NB4 (cell line): Measurements from ENCODE around the gene DKK3.

Experiments
- DNase-seq: peaks from one replicate; pipeline ENCODE4 v3.0.0; 2010; ENCODE audit warnings: low read depth
- H3K4me3 ChIP-seq: one replicate; pipeline ENCODE4 v1.5.1; 2011; ENCODE audit warnings: mild to moderate bottlenecking, low read depth, low read length, moderate library complexity
- MYC ChIP-seq: IDR thresholded peaks from 2 replicates; pipeline ENCODE4 v1.6.1; 2011; ENCODE audit warnings: low read depth, low read length
- POLR2A ChIP-seq: IDR thresholded peaks from 2 replicates; pipeline ENCODE4 v1.6.1; 2011; ENCODE audit warnings: mild to moderate bottlenecking; ENCODE audit not compliant: insufficient read length; ENCODE audit errors: extremely low read depth
- TF ChIP-seq, protein P1 (sequence below): IDR thresholded peaks from 2 replicates; pipeline ENCODE4 v1.6.1; 2011; ENCODE audit warnings: low read depth, low read length
- TF ChIP-seq, protein P2 (sequence below): IDR thresholded peaks from one replicate; pipeline ENCODE4 v1.5.1; 2012; ENCODE audit warnings: low read depth, low read length

Gene DKK3

DNA sequence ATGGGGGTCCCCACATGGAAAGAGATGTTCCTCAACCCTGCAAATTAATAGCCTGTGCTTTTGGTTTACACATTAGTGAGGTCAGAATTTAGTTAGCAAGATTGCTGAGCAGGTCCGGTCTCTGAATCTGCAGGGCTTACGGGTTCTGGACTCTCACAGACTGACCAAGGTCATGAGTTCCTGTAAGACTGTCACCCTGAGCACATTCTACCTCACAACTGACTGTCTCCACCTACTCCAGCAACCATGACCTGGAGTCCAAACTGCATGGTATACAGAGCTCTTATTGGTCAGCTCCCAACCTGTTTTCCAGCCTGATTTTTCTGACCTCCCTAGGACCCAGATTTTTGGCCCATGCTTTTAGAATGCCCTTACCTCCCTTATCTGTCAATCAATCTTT is 28.2 kb downstream of the DKK3 start:
- DNase-seq: no peak
- TF ChIP-seq POLR2A (no peak), MYC (no peak)
- TF ChIP-seq, protein P1, sequence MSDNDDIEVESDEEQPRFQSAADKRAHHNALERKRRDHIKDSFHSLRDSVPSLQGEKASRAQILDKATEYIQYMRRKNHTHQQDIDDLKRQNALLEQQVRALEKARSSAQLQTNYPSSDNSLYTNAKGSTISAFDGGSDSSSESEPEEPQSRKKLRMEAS: no peak
- TF ChIP-seq, protein P2, sequence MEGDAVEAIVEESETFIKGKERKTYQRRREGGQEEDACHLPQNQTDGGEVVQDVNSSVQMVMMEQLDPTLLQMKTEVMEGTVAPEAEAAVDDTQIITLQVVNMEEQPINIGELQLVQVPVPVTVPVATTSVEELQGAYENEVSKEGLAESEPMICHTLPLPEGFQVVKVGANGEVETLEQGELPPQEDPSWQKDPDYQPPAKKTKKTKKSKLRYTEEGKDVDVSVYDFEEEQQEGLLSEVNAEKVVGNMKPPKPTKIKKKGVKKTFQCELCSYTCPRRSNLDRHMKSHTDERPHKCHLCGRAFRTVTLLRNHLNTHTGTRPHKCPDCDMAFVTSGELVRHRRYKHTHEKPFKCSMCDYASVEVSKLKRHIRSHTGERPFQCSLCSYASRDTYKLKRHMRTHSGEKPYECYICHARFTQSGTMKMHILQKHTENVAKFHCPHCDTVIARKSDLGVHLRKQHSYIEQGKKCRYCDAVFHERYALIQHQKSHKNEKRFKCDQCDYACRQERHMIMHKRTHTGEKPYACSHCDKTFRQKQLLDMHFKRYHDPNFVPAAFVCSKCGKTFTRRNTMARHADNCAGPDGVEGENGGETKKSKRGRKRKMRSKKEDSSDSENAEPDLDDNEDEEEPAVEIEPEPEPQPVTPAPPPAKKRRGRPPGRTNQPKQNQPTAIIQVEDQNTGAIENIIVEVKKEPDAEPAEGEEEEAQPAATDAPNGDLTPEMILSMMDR: no peak

DNA sequence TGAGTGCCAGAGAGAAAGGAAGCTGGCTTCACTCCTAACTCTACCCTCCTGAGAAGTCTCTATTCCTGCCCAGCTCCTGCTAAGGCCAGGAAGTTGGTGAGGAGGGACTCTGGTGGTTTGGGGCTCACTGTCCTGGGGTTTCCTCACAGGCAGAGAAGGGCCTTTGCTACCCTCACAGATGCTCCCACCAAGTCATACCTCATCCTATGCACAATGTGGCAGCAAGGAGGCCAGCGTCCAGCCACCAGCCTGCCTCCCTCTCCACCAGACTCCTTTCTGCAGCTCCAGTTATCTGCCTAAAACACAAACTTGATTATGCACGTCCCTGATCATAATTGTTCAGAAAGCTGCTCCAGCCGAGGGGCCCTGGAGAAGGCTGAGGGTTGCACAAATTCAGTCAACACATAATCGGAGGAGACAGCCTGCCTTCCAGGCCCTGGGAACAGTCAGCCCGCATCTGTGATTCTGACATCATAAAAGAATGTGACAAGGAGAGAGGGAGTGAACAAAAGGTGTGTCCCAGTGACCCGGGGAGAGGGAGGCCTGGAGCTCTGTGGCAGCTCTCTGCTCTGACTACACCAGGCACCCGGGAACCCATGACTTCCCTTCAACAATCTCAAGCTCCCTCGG is 28.8 kb downstream of the DKK3 start:
- H3K4me3 ChIP-seq: no peak overlapping the region
- TF ChIP-seq MYC: no peak
- TF ChIP-seq, protein P1: no peak
- TF ChIP-seq POLR2A: no peak
- TF ChIP-seq, protein P2: no peak
- DNase-seq: no peak

More for the DNA sequence above, 28.2 kb downstream of the DKK3 start:
- no peak overlapping the region for H3K4me3 ChIP-seq

DNA sequence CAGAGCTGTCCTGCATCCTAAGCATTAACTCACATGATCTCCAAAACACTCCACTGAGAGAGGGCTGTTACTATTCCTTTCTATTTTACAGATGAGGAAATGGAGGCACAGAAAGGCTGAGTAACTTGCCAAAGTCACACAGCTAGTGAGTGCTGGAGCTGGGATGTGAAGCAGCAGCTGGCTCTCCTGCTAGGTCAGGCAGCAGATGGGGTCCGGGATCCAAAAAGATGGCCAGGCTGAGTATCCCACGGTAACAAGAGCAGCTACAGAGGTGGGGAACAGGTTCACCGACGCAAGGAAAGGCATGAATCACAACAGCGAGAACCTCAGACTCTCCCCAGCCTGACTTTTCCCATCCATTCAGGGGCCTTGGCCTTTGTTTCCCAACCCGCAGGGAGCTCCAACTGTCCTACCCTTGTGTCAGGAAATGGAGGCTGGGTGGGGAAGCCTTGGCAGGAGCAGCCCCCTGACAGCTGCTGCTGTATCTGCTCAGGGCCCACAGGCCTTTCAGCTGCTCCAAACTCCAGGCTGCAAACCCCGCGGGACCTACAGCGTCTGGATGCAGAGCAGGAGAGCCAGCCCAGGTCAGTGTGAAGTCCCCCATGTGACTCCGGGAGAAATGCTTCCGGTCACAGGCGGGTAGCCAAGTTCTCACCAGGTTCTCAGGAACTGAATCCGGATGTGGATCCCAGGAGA is 29.5 kb downstream of the DKK3 start:
- H3K4me3 ChIP-seq: no peak overlapping the region
- no peak for DNase-seq
- TF ChIP-seq MYC (no peak), POLR2A (no peak)
- TF ChIP-seq, protein P2: no peak
- TF ChIP-seq, protein P1: no peak

DNA sequence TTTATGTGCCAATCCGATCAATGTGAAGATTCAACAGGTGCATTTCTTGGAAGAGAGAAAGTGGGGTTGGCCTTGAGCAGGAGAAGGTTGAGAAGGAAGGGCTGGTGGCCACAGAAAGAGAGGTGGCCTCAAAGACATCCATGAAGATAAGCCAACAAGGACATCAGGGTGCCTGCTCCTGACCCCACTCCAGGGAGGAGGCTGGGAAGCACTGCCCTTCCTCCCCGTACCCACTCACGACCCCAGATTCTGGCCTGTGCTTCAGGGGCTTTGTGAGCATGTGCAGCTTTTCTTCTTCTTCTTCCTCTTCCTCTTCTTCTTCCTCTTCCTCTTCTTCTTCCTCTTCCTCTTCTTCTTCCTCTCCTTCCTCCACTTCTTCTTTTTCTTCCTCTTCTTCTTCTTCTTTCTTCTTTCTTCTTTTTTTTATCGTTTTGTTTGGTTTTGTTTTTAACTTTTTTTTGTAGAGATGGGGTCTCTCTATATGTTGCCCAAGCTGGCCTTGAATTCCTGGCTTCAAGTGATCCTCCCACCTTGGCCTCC is 30.3 kb downstream of the DKK3 start:
- no peak for DNase-seq

DNA sequence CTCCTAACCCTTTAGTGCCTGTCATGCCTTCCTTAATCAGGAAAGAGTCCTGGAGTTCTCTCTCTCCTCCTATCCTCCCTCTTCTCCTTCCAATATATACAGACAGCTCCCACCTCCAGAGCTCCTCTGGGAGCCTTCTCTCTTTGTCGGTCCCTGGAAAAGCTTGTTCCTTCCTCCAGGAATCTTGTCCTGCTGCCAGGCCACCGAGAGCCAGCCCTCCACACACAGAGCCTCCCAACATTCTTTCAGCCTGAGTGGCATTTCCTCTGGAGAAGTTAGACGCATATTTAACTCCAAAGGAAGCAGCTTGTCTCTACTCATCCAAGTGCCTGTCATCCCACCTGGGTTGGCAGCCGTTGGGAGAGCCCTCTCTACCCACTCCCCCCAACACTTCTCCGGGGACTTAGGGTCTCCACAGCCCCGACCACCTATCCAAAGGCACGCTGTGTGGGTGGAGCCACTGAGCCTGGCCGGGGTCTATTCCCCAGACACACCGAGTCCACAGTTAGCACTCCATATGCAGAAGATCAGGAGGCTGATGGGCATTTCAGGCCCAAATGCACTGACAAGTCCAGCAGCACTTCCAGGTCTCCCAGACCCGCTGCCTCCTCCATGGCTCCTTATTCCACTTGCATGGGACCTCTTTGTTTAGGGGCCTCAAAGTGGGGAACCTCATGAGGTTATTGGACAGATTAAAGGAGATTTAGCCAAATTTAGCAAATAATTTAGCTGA is 31.1 kb downstream of the DKK3 start:
- TF ChIP-seq, protein P1: no peak
- TF ChIP-seq, protein P2: no peak
- TF ChIP-seq POLR2A (no peak), MYC (no peak)
- H3K4me3 ChIP-seq: no peak overlapping the region
- no peak for DNase-seq

More for the DNA sequence above, 30.3 kb downstream of the DKK3 start:
- no peak for TF ChIP-seq MYC
- TF ChIP-seq, protein P2: no peak
- TF ChIP-seq, protein P1: no peak
- no peak for TF ChIP-seq POLR2A
- H3K4me3 ChIP-seq: no peak overlapping the region
